Caco-2 (cell line): Measurements from ENCODE around the gene MMAB. TPM values are rescaled to one million over a fixed set of nuclear protein-coding genes. Genes with fewer than 3 reads are reported as not detected.

Experiments used
- BruUV-seq: library from RNA; stranded (reverse); fragments of 400-500 nt; replicated peaks from 2 replicates; lab custom pipeline; 2021; lab: Mats Ljungman, UMichigan
- CTCF ChIA-PET: fragments of 300-600 bp; sonication (Branson Sonifier 250); formaldehyde crosslinking; loops from one replicate; lab custom pipeline; 2022; ENCODE audit warnings: antibody characterized with exemption; lab: Charles Lee
- POLR2A ChIA-PET: fragments of 300-600 bp; sonication (Branson Sonifier 250); formaldehyde crosslinking; loops from one replicate; lab custom pipeline; 2022; ENCODE audit warnings: antibody characterized with exemption; lab: Charles Lee
- DNase-seq, 2 experiments: peaks; one replicate each; pipeline versions ENCODE4 v3.0.0 to v3.0.0-alpha.2; 2020 to 2022
- H3K27me3 ChIP-seq: replicated peaks from 2 replicates; pipeline ENCODE4 v1.6.0; 2011; ENCODE audit warnings: low read length; ENCODE audit not compliant: control insufficient read depth, insufficient read depth
- H3K36me3 ChIP-seq: 2 replicates; pipeline ENCODE4 v1.5.1; 2011; ENCODE audit warnings: low read length; ENCODE audit not compliant: control insufficient read depth, insufficient read depth
- H3K4me1 ChIP-seq: fragments of 250-450 bp; sonication (Bioruptor Pico); 2 replicates; pipeline ENCODE4 v1.5.1; 2020; ENCODE audit warnings: mild to moderate bottlenecking
- H3K4me3 ChIP-seq: 2 replicates; pipeline ENCODE4 v1.5.1; 2011; ENCODE audit warnings: low read depth, mild to moderate bottlenecking, control low read depth, low read length
- H3K9me3 ChIP-seq: fragments of 250-450 bp; sonication (Bioruptor Pico); 2 replicates; pipeline ENCODE4 v1.5.1; 2020; ENCODE audit warnings: mild to moderate bottlenecking, moderate library complexity
- H3K27ac Mint-ChIP-seq: one replicate; pipeline ENCODE4 v1.8.0; 2022; ENCODE audit warnings: mixed read lengths; ENCODE audit not compliant: unreplicated experiment
- H3K27me3 Mint-ChIP-seq: one replicate; pipeline ENCODE4 v1.8.0; 2022; ENCODE audit warnings: mixed read lengths; ENCODE audit not compliant: insufficient read depth, unreplicated experiment
- H3K36me3 Mint-ChIP-seq: one replicate; pipeline ENCODE4 v1.8.0; 2022; ENCODE audit warnings: mild to moderate bottlenecking, mixed read lengths; ENCODE audit not compliant: insufficient read depth, unreplicated experiment
- H3K4me1 Mint-ChIP-seq: one replicate; pipeline ENCODE4 v1.8.0; 2022; ENCODE audit warnings: low read depth, mixed read lengths; ENCODE audit not compliant: unreplicated experiment
- H3K4me3 Mint-ChIP-seq: one replicate; pipeline ENCODE4 v1.8.0; 2022; ENCODE audit warnings: mild to moderate bottlenecking, moderate library complexity, mixed read lengths; ENCODE audit not compliant: unreplicated experiment
- H3K9me3 Mint-ChIP-seq: one replicate; pipeline ENCODE4 v1.8.0; 2022; ENCODE audit warnings: mixed read lengths; ENCODE audit not compliant: unreplicated experiment
- intact Hi-C: fragments of 100-400 bp; cut with micrococcal nuclease; formaldehyde crosslinking; loops from one replicate; pipeline ENCODE4 v1.10.0; 2022; ENCODE audit not compliant: unreplicated experiment
- total RNA-seq: library from RNA; stranded (reverse); gene quantifications from 2 replicates; pipeline ENCODE4 v1.2.3, GENCODE V29; 2022
- TF ChIP-seq, protein P1 (sequence below), 2 experiments: fragments of 200-600 bp in 1 of 2; IDR thresholded peaks; 1 replicate in 1 of 2; 2 replicates in 1 of 2; pipeline versions ENCODE4 v1.5.1 to v1.8.0; 2011 to 2022; ENCODE audit warnings: antibody characterized with exemption in 1 of 2, control low read depth in 1 of 2, inconsistent platforms in 1 of 2, low read depth in 1 of 2, low read length in 1 of 2, mild to moderate bottlenecking in 1 of 2, moderate library complexity in 1 of 2; ENCODE audit not compliant: insufficient read depth in 1 of 2, severe bottlenecking in 1 of 2, unreplicated experiment in 1 of 2

Gene MMAB
- total RNA-seq, 1 experiment from 2014 or later = 48.9 TPM

DNA sequence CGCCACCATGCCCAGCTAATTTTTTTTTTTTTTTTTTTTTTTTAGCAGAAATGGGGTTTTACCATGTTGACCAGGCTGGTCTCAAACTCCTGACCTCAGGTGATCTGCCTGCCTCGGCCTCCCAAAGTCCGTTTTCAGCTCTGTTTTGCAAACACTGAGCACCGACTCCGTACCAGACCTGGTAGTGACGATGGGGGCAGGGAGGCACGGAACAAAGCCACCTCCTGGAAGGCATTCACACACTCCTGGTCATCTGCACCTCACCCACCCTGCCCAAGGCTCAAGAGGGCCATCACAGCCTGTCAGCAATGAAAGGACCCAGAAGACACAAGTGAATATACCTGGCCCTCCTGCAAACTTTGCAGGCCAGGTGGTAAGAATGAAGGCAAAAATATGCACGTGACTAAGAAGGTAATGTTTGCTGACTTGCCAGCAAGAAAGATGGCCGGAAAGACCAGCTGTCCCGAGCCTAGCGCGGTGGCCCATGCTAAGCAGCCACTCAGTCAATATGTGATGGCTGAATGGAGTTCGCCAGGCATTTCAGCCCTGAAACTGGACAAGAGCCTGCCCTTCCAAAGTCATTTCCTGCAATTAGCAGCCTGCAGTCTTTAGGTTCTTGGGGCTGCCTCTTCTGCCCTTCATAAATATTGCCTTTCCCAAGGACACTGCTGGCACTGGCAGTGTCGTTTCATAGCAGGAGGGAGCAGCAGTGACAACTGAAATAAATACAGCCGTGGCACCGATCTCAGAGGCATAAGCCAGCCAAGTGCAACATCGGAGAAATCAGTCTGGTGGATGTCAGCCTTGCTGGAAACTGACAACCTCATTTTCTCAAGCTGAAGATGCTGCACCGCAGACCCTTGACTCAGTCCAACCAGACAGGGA lies 17.6 kb downstream of the MMAB start:
- POLR2A ChIA-PET = interaction anchor here (0.6 kb wide), 1 partner anchor 224 kb away, joined by 7 read pairs; no protein-coding TSS in a partner anchor
- no peak overlapping the region for H3K27ac Mint-ChIP-seq
- no peak overlapping the region for H3K4me3 Mint-ChIP-seq
- no TSS peak for BruUV-seq
- H3K4me3 ChIP-seq = no peak overlapping the region
- CTCF ChIA-PET = no interaction called here
- no peaks in the 10 kb centered on the region for H3K9me3 Mint-ChIP-seq
- TF ChIP-seq, protein P1, sequence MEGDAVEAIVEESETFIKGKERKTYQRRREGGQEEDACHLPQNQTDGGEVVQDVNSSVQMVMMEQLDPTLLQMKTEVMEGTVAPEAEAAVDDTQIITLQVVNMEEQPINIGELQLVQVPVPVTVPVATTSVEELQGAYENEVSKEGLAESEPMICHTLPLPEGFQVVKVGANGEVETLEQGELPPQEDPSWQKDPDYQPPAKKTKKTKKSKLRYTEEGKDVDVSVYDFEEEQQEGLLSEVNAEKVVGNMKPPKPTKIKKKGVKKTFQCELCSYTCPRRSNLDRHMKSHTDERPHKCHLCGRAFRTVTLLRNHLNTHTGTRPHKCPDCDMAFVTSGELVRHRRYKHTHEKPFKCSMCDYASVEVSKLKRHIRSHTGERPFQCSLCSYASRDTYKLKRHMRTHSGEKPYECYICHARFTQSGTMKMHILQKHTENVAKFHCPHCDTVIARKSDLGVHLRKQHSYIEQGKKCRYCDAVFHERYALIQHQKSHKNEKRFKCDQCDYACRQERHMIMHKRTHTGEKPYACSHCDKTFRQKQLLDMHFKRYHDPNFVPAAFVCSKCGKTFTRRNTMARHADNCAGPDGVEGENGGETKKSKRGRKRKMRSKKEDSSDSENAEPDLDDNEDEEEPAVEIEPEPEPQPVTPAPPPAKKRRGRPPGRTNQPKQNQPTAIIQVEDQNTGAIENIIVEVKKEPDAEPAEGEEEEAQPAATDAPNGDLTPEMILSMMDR (IDR thresholded peaks at IDR 0.05; ENCODE audit: insufficient read depth in 1 of 2, low read depth in 1 of 2, low read length in 1 of 2, severe bottlenecking in 1 of 2, unreplicated experiment in 1 of 2) = no peak
- H3K27me3 Mint-ChIP-seq = no peaks in the 10 kb centered on the region
- no peaks in the 10 kb centered on the region; the same call in 1 of the 2 replicates for H3K4me1 ChIP-seq
- intact Hi-C loops = no loop called here
- H3K4me1 Mint-ChIP-seq = no peaks in the 10 kb centered on the region
- H3K27me3 ChIP-seq = no peaks in the 10 kb centered on the region
- no peaks in the 10 kb centered on the region for H3K9me3 ChIP-seq
- no peak for DNase-seq
- H3K36me3 Mint-ChIP-seq = peaks cover 4% of the 10 kb centered on the region
- no peaks in the 10 kb centered on the region; the same call in 1 of the 2 replicates for H3K36me3 ChIP-seq

DNA sequence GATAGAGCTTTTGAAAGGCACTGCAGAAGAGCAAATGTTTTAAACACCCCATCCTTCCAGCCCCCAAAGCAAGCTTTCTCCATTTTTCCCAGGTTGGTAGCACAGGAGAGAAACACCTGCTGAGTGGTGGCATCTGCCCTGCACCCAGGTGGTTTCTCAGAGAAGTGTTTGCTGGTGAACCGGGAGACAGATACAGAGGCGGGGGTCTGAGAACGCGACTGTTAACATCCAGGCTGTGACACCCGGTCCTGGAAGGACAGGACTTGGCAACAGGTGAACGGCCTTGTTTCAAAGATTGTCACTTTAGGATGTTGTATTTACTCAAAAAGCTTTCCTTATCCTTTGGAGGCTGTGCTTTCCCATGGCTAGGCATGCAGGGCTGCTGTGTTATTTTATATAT lies 18.5 kb downstream of the MMAB start:
- no peak for DNase-seq
- Mint-ChIP-seq H3K27me3 (no peaks in the 10 kb centered on the region), H3K4me3 (no peak overlapping the region), H3K27ac (no peak overlapping the region), H3K36me3 (peaks cover 4% of the 10 kb centered on the region), H3K4me1 (no peaks in the 10 kb centered on the region), H3K9me3 (no peaks in the 10 kb centered on the region)
- Histone ChIP-seq H3K9me3 (no peaks in the 10 kb centered on the region), H3K36me3 (no peaks in the 10 kb centered on the region; the same call in 1 of the 2 replicates), H3K4me3 (no peak overlapping the region), H3K4me1 (no peaks in the 10 kb centered on the region; the same call in 1 of the 2 replicates), H3K27me3 (no peaks in the 10 kb centered on the region)
- CTCF ChIA-PET = no interaction called here
- intact Hi-C loops = no loop called here
- BruUV-seq = TSS peak; percentile 7
- POLR2A ChIA-PET = interaction anchor here (0.6 to 1.0 kb wide), 2 partner anchors 19 to 225 kb away, joined by 3 to 7 read pairs; partner anchors contain the start of genes MMAB and MVK
- TF ChIP-seq, protein P1 (IDR thresholded peaks at IDR 0.05; ENCODE audit: insufficient read depth in 1 of 2, low read depth in 1 of 2, low read length in 1 of 2, severe bottlenecking in 1 of 2, unreplicated experiment in 1 of 2) = no peak

DNA sequence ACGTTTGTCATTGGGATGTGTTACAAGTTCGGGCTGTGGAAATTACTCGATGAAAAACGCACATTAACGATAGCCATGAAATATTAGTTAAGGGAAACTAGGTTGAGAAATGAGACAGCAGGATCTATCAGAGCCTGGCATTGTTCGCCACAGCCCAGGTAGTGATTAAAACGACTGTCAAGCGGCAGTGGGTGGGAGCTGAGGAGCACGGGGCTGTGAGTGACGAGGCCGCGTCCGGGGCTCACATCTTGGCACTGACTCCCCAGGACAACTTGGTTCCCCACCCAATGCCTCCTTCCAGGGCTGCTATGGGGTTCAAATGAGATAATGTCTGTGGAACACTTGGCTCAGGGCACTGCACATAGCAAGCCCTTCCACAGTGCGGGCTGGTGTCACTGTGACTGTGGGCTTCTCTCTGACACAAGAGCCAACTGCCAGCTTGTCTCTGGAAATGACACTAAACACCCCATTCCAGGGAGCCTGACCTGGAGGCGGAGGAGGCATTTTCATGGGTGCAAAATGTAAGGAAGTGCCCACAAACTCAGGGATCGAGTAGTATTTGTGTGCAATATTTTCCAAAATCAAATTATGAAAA lies 19.3 kb downstream of the MMAB start:
- Mint-ChIP-seq H3K9me3 (no peaks in the 10 kb centered on the region), H3K4me3 (no peak overlapping the region), H3K27me3 (no peaks in the 10 kb centered on the region), H3K36me3 (peaks cover 4% of the 10 kb centered on the region), H3K27ac (no peak overlapping the region), H3K4me1 (no peaks in the 10 kb centered on the region)
- Histone ChIP-seq H3K4me3 (no peak overlapping the region), H3K27me3 (no peaks in the 10 kb centered on the region), H3K36me3 (no peaks in the 10 kb centered on the region; the same call in 1 of the 2 replicates), H3K9me3 (no peaks in the 10 kb centered on the region), H3K4me1 (no peaks in the 10 kb centered on the region; the same call in 1 of the 2 replicates)
- CTCF ChIA-PET = no interaction called here
- TF ChIP-seq, protein P1 (IDR thresholded peaks at IDR 0.05; ENCODE audit: insufficient read depth in 1 of 2, low read depth in 1 of 2, low read length in 1 of 2, severe bottlenecking in 1 of 2, unreplicated experiment in 1 of 2) = no peak
- POLR2A ChIA-PET = interaction anchor here (1.0 kb wide), 1 partner anchor 20 kb away, joined by 3 read pairs; the partner anchor contains the start of genes MMAB and MVK
- no peak for DNase-seq
- no TSS peak for BruUV-seq
- intact Hi-C loops = no loop called here
